Esophagus squamous epithelium (tissue), 4 donors: Measurements from ENCODE around the gene MAPK8IP1.

Source experiments
- CTCF ChIP-seq, 6 experiments: fragments of 450-650 bp in 4 of 6; fragments of 200-600 bp in 2 of 6; sonication (generic) in 2 of 6; IDR thresholded peaks; one replicate each; pipeline ENCODE4 v1.5.1; 2016 to 2019; ENCODE audit warnings: antibody characterized with exemption in 6 of 6, mild to moderate bottlenecking in 4 of 6, moderate library complexity in 4 of 6
- POLR2A ChIP-seq, 4 donors: fragments of 450-650 bp; IDR thresholded peaks; one replicate each; pipeline ENCODE4 v1.6.1; 2017; ENCODE audit warnings: antibody characterized with exemption in 4 of 4, mild to moderate bottlenecking in 4 of 4, moderate library complexity in 3 of 4

GRCh38 chr11:45851228-45851627, 34.2 kb upstream of the MAPK8IP1 start:
- TF ChIP-seq CTCF (IDR thresholded peaks at IDR 0.05) (no peak), POLR2A (IDR thresholded peaks at IDR 0.05) (no peak)
